ENCODE data around the gene UBE2L3. TPM values are rescaled to one million over a fixed set of nuclear protein-coding genes. Genes with fewer than 3 reads are reported as not detected.

UBE2L3 gene
- total and polyA plus RNA-seq, 10 of the 15 experiments (the other 5 are each of a cell fraction or from before 2014, with no cell fraction given), result 55.7 to 168 (median 113) TPM

GRCh38 chr22:21642584-21643448 lies 75.3 kb downstream of the UBE2L3 start:
- Histone ChIP-seq H3K4me1 (ENCODE audit: control insufficient read depth, insufficient read depth, low read length) (peaks cover 15% of the 10 kb centered on the region), H3K4me3 (peak overlapping the region; percentile 97), H3K9me3 (replicated peaks; ENCODE audit: control insufficient read depth, insufficient read depth, low read length) (no peaks in the 10 kb centered on the region), H4K20me1 (ENCODE audit: control insufficient read depth, insufficient read depth) (peaks cover 4% of the 10 kb centered on the region; the same call in 1 of the 2 replicates), H3K27ac (ENCODE audit: control insufficient read depth, insufficient read depth) (peak overlapping the region; percentile 88), H3K36me3 (ENCODE audit: control insufficient read depth in 2 of 2, insufficient read depth in 2 of 2, low read length in 1 of 2) (peaks cover 0 to 6% of the 10 kb centered on the region in 2 experiments; a peak in 3 of 4 replicates), H2AFZ (ENCODE audit: control insufficient read depth, low read depth, low read length) (peak overlapping the region; percentile 83), H3K4me2 (ENCODE audit: control insufficient read depth, insufficient read depth) (peak overlapping the region; percentile 93), H3K27me3 (replicated peaks in 1 of 2; ENCODE audit: control insufficient read depth in 2 of 2, insufficient read depth in 2 of 2, low read length in 1 of 2) (no peaks in the 10 kb centered on the region), H3K9ac (ENCODE audit: control insufficient read depth, insufficient read depth, low read length) (peak overlapping the region; percentile 90), H3K79me2 (ENCODE audit: control insufficient read depth, insufficient read depth, low read length) (peaks cover 26% of the 10 kb centered on the region)
- TSS peak; percentile 73 for BruUV-seq (replicated peaks)
- ChIA-PET RAD21 (ENCODE audit: unreplicated experiment) (interaction anchor here (0.9 to 3.4 kb wide), 7 partner anchors 9 to 74 kb away, joined by 3 to 50 read pairs (median 5); partner anchors contain the start of gene YDJC), SMC1A (ENCODE audit: uncharacterized antibody, unreplicated experiment) (interaction anchor here (0.8 to 3.9 kb wide), 10 partner anchors 9 to 192 kb away, joined by 3 to 39 read pairs (median 3); partner anchors contain the start of genes CCDC116, PPIL2 and YDJC), POLR2A (interaction anchor here (1.0 to 3.6 kb wide), 6 partner anchors 9 to 135 kb away, joined by 3 to 42 read pairs (median 4); partner anchors contain the start of gene YDJC), CTCF (interaction anchor here (0.6 to 5.6 kb wide), 16 partner anchors 11 to 87 kb away, joined by 3 to 106 read pairs (median 4); partner anchors contain the start of genes CCDC116 and YDJC)
- intact Hi-C loops (cut with micrococcal nuclease; ENCODE audit: unreplicated experiment) (loop anchor here (10.0 kb wide), 1 partner anchor 58 kb away; no protein-coding TSS in a partner anchor), in situ Hi-C loops (cut with MboI) (no loop called here)
- DNase-seq (ENCODE audit: low read depth, low spot score) (no peak), FAIRE-seq (peak; percentile 85), ATAC-seq (peak; percentile 56)
- WGBS (ENCODE audit: insufficient coverage, insufficient replicate concordance, low lambda C conversion rate, missing lambda C conversion rate), result 2% methylated on average over 51 of the region's 56 CpGs
- peak; percentile 65 to 76 (median 74) for TF ChIP-seq CTCF (IDR thresholded peaks at IDR 0.05 in 2 of 3, conservative IDR thresholded peaks at IDR 0.05 in 1 of 3; ENCODE audit: control insufficient read depth in 2 of 3, extremely low read depth in 1 of 3, insufficient read depth in 1 of 3, low read depth in 3 of 3, low read length in 3 of 3)
- TF ChIP-seq ZBTB11 (CRISPR knock-in tag; IDR thresholded peaks at IDR 0.05), result no peak
- TF ChIP-seq SUZ12 (IDR thresholded peaks at IDR 0.05; ENCODE audit: unreplicated experiment), result no peak
- TF ChIP-seq SREBF1 (IDR thresholded peaks at IDR 0.05; ENCODE audit: low read length), result no peak
- peak; percentile 45; the same call in 1 of the 2 replicates for TF ChIP-seq SMC3 (IDR thresholded peaks at IDR 0.05; ENCODE audit: borderline replicate concordance, low read length)
- TF ChIP-seq SMARCA5 (IDR thresholded peaks at IDR 0.05), result peak; percentile 92; the same call in 1 of the 2 replicates
- TF ChIP-seq MLLT1 (IDR thresholded peaks at IDR 0.05), result no peak
- TF ChIP-seq POU2F2 (IDR thresholded peaks at IDR 0.05; ENCODE audit: borderline replicate concordance, low read depth, low read length), result no peak
- peak; percentile 79 for TF ChIP-seq EED (IDR thresholded peaks at IDR 0.05; ENCODE audit: low read depth)
- no peak for TF ChIP-seq KDM1A (IDR thresholded peaks at IDR 0.05; ENCODE audit: borderline replicate concordance)
- TF ChIP-seq NKRF (conservative IDR thresholded peaks at IDR 0.05), result peak; percentile 51; the same call in 1 of the 2 replicates
